Hematopoietic multipotent progenitor cell treated with erythropoietin and hydrocortisone succinate and interleukin-3 and kit ligand, for 4 days (in vitro differentiated cells): ENCODE data around the gene TJP3.

Experiments used
- DNase-seq: peaks from one replicate; pipeline ENCODE4 v3.0.0-alpha.2; 2015

Gene TJP3

GRCh38 chr19:3716147-3716668 is 8.0 kb downstream of the TJP3 start:
- DNase-seq = no peak

- no peak for DNase-seq
These were observed 11.7 kb downstream of the TJP3 start for GRCh38 chr19:3719868-3720267.

GRCh38 chr19:3720349-3720917 is 12.2 kb downstream of the TJP3 start:
- no peak for DNase-seq

GRCh38 chr19:3721131-3721886 is 13.1 kb downstream of the TJP3 start:
- peak; percentile 92 for DNase-seq

GRCh38 chr19:3721887-3722442 is 13.8 kb downstream of the TJP3 start:
- no peak for DNase-seq

GRCh38 chr19:3722443-3723109 is 14.4 kb downstream of the TJP3 start:
- DNase-seq = no peak

GRCh38 chr19:3723110-3723488 is 14.9 kb downstream of the TJP3 start:
- DNase-seq = no peak

- DNase-seq = no peak
These were observed 15.7 kb downstream of the TJP3 start for GRCh38 chr19:3723883-3724282.

- no peak for DNase-seq
These were observed 16.9 kb downstream of the TJP3 start for GRCh38 chr19:3725121-3725520.

GRCh38 chr19:3725640-3726310 is 17.6 kb downstream of the TJP3 start:
- no peak for DNase-seq

- DNase-seq = no peak
These were observed 22.3 kb downstream of the TJP3 start for GRCh38 chr19:3730457-3730958.

- no peak for DNase-seq
These were observed 23.9 kb downstream of the TJP3 start for GRCh38 chr19:3732108-3732507.

GRCh38 chr19:3733549-3734309 is 25.5 kb downstream of the TJP3 start:
- DNase-seq = no peak

GRCh38 chr19:3734310-3734600 is 26.1 kb downstream of the TJP3 start:
- DNase-seq = no peak

- DNase-seq = no peak
These were observed 28.0 kb downstream of the TJP3 start for GRCh38 chr19:3736106-3736724.

- DNase-seq = no peak
These were observed 29.5 kb downstream of the TJP3 start for GRCh38 chr19:3737487-3738205.

- DNase-seq = no peak
These were observed 30.5 kb downstream of the TJP3 start for GRCh38 chr19:3738477-3739220.

- no peak for DNase-seq
These were observed 32.2 kb downstream of the TJP3 start for GRCh38 chr19:3740431-3740830.

- DNase-seq = peak; percentile 57
These were observed 35.3 kb downstream of the TJP3 start for GRCh38 chr19:3743486-3743885.

- DNase-seq = no peak
These were observed 37.3 kb downstream of the TJP3 start for GRCh38 chr19:3745363-3746045.
